H1 (cell line): ENCODE data around the gene AIRE. TPM values are rescaled to one million over a fixed set of nuclear protein-coding genes. Genes with fewer than 3 reads are reported as not detected.

ENCODE experiments used
- CBX8 ChIP-seq: fragments of 300-800, 300-1000 bp; sonication (generic); IDR thresholded peaks from 2 replicates; pipeline ENCODE4 v1.7.1; 2016; ENCODE audit warnings: low read depth, low read length, borderline replicate concordance
- FOSL1 ChIP-seq: IDR thresholded peaks from 2 replicates; pipeline ENCODE4 v1.6.1; 2011; ENCODE audit warnings: mild to moderate bottlenecking, low read depth, low read length, moderate library complexity; ENCODE audit not compliant: insufficient read depth
- SIX5 ChIP-seq: IDR thresholded peaks from 2 replicates; pipeline ENCODE4 v1.6.1; 2011; ENCODE audit warnings: mild to moderate bottlenecking, low read depth, low read length
- YY1 ChIP-seq: IDR thresholded peaks from 2 replicates; pipeline ENCODE4 v1.6.1; 2011; ENCODE audit warnings: low read depth, mild to moderate bottlenecking, low read length
- polyA plus RNA-seq, 7 experiments: library from polyadenylated mRNA; depleted of rRNA in 3 of 7; stranded (reverse) in 5 of 7; unstranded in 2 of 7; fragments of >200 nt in 5 of 7; fragments of 200-250 nt in 2 of 7; gene quantifications; 1 replicate in 5 of 7; 2 replicates in 1 of 7; 4 replicates in 1 of 7; pipeline versions ENCODE4 v1.2.1 to v1.2.3, GENCODE V29; 2011 to 2013; ENCODE audit warnings: missing spikeins in 2 of 7, mixed read lengths in 2 of 7
- total RNA-seq: library from RNA; stranded (reverse); fragmentation: NEBNext Ultra II Directional; extraction: Animal tissue kit (Norgen Biotek cat#: 25700); gene quantifications from 2 replicates; pipeline ENCODE4 v1.2.1, GENCODE V29; 2021

Gene AIRE
- total and polyA plus RNA-seq, 2 of the 8 experiments (the other 6 are each of a cell fraction or from before 2014, with no cell fraction given), result 0.09 TPM; not detected in 1

DNA sequence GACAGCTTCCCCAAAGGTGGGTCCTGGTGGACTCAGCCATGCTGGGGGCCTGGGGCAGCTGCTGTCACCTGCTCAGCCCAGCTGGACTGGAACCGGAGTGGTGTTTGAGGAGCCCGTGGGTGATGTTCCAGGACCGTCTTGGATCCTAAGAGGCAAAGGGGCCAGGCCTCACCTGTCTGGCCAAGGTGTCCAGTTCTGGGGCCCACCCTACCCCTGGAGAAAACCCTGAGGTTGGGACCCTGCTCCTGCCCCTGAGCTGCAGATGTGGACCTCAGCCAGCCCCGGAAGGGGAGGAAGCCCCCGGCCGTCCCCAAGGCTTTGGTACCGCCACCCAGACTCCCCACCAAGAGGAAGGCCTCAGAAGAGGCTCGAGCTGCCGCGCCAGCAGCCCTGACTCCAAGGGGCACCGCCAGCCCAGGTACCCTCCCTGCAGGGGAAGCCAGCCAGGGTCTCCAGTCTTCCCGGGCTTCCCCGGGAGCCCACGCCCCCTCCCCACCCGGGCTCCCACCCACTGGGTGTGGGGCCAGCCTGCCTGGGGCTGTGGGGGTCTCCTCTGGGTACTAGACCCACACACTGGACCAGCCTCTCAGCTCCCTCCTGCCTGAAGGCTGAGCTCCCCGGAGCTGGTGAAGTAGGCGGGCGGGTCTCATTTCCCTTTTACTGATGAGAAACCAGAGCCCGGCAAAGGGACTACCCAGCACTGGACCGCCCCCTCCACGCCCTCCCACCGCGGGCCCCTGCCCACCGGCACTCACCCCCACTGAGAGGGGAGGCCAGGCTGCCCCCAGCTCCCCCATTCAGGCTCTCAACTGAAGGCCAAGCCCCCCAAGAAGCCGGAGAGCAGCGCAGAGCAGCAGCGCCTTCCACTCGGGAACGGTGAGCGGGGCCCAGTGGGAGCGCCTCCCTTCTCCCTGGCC lies 1.3 kb downstream of the AIRE start (continued):
- TF ChIP-seq SIX5 (no peak), YY1 (no peak), CBX8 (no peak), FOSL1 (no peak)
